ENCODE results near the gene TRIOBP. TPM values are rescaled to one million over a fixed set of nuclear protein-coding genes. Genes with fewer than 3 reads are reported as not detected.

The TRIOBP gene
- total and polyA plus RNA-seq, 2 of the 13 experiments (the other 11 are each of a cell fraction or from before 2014, with no cell fraction given): 6.1 to 15.4 TPM

DNA sequence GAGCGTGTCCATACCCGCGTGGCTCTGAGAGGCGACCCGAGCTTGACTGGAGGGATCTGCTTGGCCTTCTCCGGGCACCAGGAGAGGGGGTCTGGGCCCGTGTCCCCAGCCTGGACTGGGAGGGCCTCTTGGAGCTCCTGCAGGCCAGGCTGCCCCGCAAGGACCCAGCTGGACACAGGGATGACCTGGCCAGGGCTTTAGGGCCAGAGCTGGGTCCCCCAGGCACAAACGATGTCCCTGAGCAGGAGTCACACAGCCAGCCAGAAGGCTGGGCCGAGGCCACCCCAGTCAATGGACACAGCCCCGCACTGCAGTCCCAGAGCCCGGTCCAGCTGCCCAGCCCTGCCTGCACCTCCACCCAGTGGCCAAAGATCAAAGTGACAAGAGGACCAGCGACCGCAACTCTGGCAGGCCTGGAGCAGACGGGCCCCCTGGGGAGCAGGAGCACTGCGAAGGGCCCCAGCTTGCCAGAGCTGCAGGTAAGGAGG is 38.2 kb downstream of the TRIOBP start (continued):
- TF ChIP-seq YY1 (IDR thresholded peaks at IDR 0.05; ENCODE audit: insufficient read depth, insufficient replicate concordance, low read depth, low read length): peak; percentile 47
- TF ChIP-seq, protein P1, sequence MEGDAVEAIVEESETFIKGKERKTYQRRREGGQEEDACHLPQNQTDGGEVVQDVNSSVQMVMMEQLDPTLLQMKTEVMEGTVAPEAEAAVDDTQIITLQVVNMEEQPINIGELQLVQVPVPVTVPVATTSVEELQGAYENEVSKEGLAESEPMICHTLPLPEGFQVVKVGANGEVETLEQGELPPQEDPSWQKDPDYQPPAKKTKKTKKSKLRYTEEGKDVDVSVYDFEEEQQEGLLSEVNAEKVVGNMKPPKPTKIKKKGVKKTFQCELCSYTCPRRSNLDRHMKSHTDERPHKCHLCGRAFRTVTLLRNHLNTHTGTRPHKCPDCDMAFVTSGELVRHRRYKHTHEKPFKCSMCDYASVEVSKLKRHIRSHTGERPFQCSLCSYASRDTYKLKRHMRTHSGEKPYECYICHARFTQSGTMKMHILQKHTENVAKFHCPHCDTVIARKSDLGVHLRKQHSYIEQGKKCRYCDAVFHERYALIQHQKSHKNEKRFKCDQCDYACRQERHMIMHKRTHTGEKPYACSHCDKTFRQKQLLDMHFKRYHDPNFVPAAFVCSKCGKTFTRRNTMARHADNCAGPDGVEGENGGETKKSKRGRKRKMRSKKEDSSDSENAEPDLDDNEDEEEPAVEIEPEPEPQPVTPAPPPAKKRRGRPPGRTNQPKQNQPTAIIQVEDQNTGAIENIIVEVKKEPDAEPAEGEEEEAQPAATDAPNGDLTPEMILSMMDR (CRISPR knock-in tag; IDR thresholded peaks at IDR 0.05): peak; percentile 96
- no peak for TF ChIP-seq IKZF4 (CRISPR knock-in tag; IDR thresholded peaks at IDR 0.05; ENCODE audit: borderline replicate concordance, low read depth, not compliant biosample characterization)
- no peak for TF ChIP-seq KDM5A (IDR thresholded peaks at IDR 0.05; ENCODE audit: borderline replicate concordance, low read length)
- no peak for TF ChIP-seq ZNF713 (CRISPR knock-in tag; IDR thresholded peaks at IDR 0.05)
- peak; percentile 90 for TF ChIP-seq RAD21 (CRISPR knock-in tag; IDR thresholded peaks at IDR 0.05)
- peak; percentile 70; the same call in 1 of the 2 replicates for TF ChIP-seq ZNF546 (CRISPR knock-in tag; conservative IDR thresholded peaks at IDR 0.05)
- TF ChIP-seq ZBTB20 (CRISPR knock-in tag; IDR thresholded peaks at IDR 0.05; ENCODE audit: borderline replicate concordance, low read depth): no peak
- TF ChIP-seq SNAPC2 (CRISPR knock-in tag; IDR thresholded peaks at IDR 0.05): no peak
- TF ChIP-seq SRF (IDR thresholded peaks at IDR 0.05; ENCODE audit: low read depth, low read length): no peak
- no peak for TF ChIP-seq RBAK (CRISPR knock-in tag; IDR thresholded peaks at IDR 0.05)
- no peak for TF ChIP-seq FUBP1 (CRISPR knock-in tag; IDR thresholded peaks at IDR 0.05; ENCODE audit: borderline replicate concordance)
- TF ChIP-seq DNMT3B (CRISPR knock-in tag; conservative IDR thresholded peaks at IDR 0.05): no peak
- TF ChIP-seq SP1 (IDR thresholded peaks at IDR 0.05): no peak
- no peak for TF ChIP-seq SP1 (CRISPR knock-in tag; IDR thresholded peaks at IDR 0.05)
- TF ChIP-seq ZNF274 (CRISPR knock-in tag; IDR thresholded peaks at IDR 0.05): peak; percentile 69
- no peak for TF ChIP-seq AGO1 (IDR thresholded peaks at IDR 0.05; ENCODE audit: low read depth, low read length, poor library complexity, severe bottlenecking)
- no peak for TF ChIP-seq ZNF230 (CRISPR knock-in tag; IDR thresholded peaks at IDR 0.05)
- no peak; the same call in 1 of the 2 replicates for TF ChIP-seq MTERF4 (CRISPR knock-in tag; IDR thresholded peaks at IDR 0.05)
- no peak for TF ChIP-seq TBP (CRISPR knock-in tag; IDR thresholded peaks at IDR 0.05)
- TF ChIP-seq ZSCAN25 (CRISPR knock-in tag; IDR thresholded peaks at IDR 0.05): peak; percentile 29; the same call in 1 of the 2 replicates
- TF ChIP-seq ISX (CRISPR knock-in tag; conservative IDR thresholded peaks at IDR 0.05): no peak
- TF ChIP-seq MXD4 (CRISPR knock-in tag; IDR thresholded peaks at IDR 0.05): no peak
- TF ChIP-seq, protein P2, sequence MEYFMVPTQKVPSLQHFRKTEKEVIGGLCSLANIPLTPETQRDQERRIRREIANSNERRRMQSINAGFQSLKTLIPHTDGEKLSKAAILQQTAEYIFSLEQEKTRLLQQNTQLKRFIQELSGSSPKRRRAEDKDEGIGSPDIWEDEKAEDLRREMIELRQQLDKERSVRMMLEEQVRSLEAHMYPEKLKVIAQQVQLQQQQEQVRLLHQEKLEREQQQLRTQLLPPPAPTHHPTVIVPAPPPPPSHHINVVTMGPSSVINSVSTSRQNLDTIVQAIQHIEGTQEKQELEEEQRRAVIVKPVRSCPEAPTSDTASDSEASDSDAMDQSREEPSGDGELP (IDR thresholded peaks at IDR 0.05; ENCODE audit: borderline replicate concordance, low read depth): peak; percentile 68; the same call in 1 of the 2 replicates
- no peak for TF ChIP-seq NONO (IDR thresholded peaks at IDR 0.05)
- TF ChIP-seq NONO (CRISPR knock-in tag; conservative IDR thresholded peaks at IDR 0.05): no peak
- no peak for TF ChIP-seq POLR2A (IDR thresholded peaks at IDR 0.05; ENCODE audit: insufficient read depth in 1 of 2, low read depth in 2 of 2, low read length in 2 of 2)
